ENCODE results near the gene DDIT3. TPM values are rescaled to one million over a fixed set of nuclear protein-coding genes. Genes with fewer than 3 reads are reported as not detected.
A peak's percentile ranks its signal among the peaks of the same experiment; 100 is the strongest.

DDIT3 gene
- 36.6 TPM for total RNA-seq (2013)
- polyA plus RNA-seq (100 to 1,000 TPM in 1 of 3 donors, 1 to 10 TPM in 2; 9.3 to 163 (median 9.4) TPM), polyA minus RNA-seq (19.4 and 43.6 TPM in 2 replicates), total RNA-seq (27.3 to 87.3 (median 48.9) reads per million in 11 experiments)

DNA sequence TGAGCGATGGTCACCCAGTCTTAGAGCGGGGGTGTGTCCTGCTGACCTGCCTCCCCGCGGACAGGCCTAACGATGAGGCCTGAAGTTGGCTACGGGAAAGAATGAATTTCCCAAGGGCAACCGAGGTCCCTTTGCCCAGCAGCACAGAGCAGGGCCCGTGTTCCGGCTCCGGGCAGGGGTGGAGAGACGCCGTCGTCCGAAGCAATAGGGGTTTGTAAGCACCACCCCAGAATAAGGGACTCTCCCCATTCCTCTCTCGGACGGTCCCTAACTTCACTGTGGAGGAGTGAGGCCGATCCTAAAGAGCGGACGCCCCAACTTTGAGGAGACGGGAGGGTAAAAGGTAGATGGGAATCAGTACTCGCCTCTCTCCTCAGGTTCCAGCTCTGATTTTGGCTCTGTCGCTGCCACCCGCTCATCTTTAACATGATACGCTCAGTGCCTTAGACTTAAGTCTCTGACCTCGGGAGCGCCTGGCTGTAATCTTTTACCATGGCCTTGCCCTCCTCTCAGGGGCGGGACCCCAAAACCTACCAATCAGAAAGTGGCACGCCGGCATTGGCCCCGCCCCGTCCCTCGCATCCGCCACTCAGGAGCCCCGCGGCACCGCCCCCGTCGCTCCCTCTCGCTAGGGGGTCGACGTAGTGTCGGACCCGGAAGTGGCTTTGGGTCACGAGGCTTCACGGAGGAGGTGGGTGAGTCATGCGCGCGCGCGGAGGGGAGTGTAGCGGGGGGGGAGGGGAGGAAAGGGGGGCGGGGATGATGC lies at the start of gene DDIT3:
Gene DDIT3, minus strand, starts transcription at position 462 of the 766 bp plus-strand sequence. CDS start 3,108 bp downstream, outside the sequence.
- Histone ChIP-seq H3K79me2 (ENCODE audit: insufficient read depth, low read length) (peaks cover 60% of the 10 kb centered on the region), H3K4me2 (replicated peaks; ENCODE audit: extremely low read depth, low read length, poor library complexity, severe bottlenecking) (peak within 1 kb of the TSS; percentile 98), H3K27me3 (ENCODE audit: control insufficient read depth in 2 of 2, insufficient read depth in 2 of 2, low read length in 2 of 2) (no peaks in the 10 kb centered on the region), H3K4me3 (replicated peaks in 1 of 3; ENCODE audit: low read depth in 2 of 3, low read length in 3 of 3) (peak within 1 kb of the TSS; percentile 70 to 98 (median 89)), H3K9ac (ENCODE audit: insufficient read depth, low read length, poor library complexity, severe bottlenecking) (peak within 1 kb of the TSS; percentile 97), H3K27ac (ENCODE audit: low read depth in 1 of 2, low read length in 2 of 2) (peak within 1 kb of the TSS; percentile 98 to 99), H3K9me3 (replicated peaks in 1 of 2; ENCODE audit: control insufficient read depth in 1 of 2, insufficient read depth in 1 of 2, low read length in 2 of 2) (no peaks in the 10 kb centered on the region), H2AFZ (ENCODE audit: insufficient read depth, low read depth, low read length, poor library complexity, severe bottlenecking) (no peak within 1 kb of the TSS), H3K4me1 (ENCODE audit: control insufficient read depth in 1 of 2, insufficient read depth in 2 of 2, low read length in 2 of 2) (peaks cover 52 to 58% of the 10 kb centered on the region in 2 donors), H3K36me3 (replicated peaks in 1 of 2; ENCODE audit: control insufficient read depth in 1 of 2, insufficient read depth in 2 of 2, low read length in 2 of 2) (peaks cover 42 to 43% of the 10 kb centered on the region in 2 donors), H4K20me1 (ENCODE audit: insufficient read depth, low read length) (peaks cover 69% of the 10 kb centered on the region)
- TF ChIP-seq, protein P1, sequence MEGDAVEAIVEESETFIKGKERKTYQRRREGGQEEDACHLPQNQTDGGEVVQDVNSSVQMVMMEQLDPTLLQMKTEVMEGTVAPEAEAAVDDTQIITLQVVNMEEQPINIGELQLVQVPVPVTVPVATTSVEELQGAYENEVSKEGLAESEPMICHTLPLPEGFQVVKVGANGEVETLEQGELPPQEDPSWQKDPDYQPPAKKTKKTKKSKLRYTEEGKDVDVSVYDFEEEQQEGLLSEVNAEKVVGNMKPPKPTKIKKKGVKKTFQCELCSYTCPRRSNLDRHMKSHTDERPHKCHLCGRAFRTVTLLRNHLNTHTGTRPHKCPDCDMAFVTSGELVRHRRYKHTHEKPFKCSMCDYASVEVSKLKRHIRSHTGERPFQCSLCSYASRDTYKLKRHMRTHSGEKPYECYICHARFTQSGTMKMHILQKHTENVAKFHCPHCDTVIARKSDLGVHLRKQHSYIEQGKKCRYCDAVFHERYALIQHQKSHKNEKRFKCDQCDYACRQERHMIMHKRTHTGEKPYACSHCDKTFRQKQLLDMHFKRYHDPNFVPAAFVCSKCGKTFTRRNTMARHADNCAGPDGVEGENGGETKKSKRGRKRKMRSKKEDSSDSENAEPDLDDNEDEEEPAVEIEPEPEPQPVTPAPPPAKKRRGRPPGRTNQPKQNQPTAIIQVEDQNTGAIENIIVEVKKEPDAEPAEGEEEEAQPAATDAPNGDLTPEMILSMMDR (IDR thresholded peaks at IDR 0.05), result no peak
- intact Hi-C loops (cut with micrococcal nuclease), result loop anchor here (5.0 kb wide), 3 partner anchors 33 to 417 kb away; partner anchors contain the start of genes ARHGAP9 (in 1 of the 2) and MARS1 (in 1 of the 2)
- Mint-ChIP-seq H3K27me3 (ENCODE audit: low read depth in 3 of 3) (peaks cover 0 to 1% (median 0%) of the 10 kb centered on the region in 3 donors), H3K27ac (peak within 1 kb of the TSS; percentile 99 to 100 (median 99)), H3K36me3 (peaks cover 50 to 51% of the 10 kb centered on the region in 2 donors), H3K9me3 (peaks cover 0 to 2% (median 0%) of the 10 kb centered on the region in 7 donors), H3K4me1 (peaks cover 51% of the 10 kb centered on the region), H3K4me3 (peak within 1 kb of the TSS; percentile 96 to 97)
- DNase-seq, result peak; percentile 99 to 100 (median 99)
- WGBS (ENCODE audit: insufficient coverage), result under 1% methylated on average over 15 of the region's 52 CpGs

DNA sequence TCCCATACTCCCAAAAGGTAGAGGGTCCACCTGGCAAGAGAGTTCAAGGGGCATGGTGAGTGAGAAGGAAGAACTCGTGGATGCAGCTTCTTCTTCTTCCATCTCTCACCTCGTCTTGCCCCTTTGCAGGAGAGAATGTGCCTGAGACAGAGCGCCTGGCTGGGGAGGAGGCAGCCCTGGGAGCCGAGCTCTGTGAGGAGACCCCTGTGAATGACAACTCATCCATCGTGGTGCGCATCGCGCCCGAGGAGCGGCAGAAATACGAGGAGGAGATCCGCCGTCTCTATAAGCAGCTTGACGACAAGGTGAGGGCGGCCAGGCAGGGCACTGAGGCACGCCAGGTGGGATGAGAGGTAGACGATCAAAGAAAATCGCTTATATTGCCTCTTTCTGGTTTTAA lies 49.5 kb upstream of the DDIT3 start:
- no peaks in the 10 kb centered on the region for H3K36me3 ChIP-seq (replicated peaks in 1 of 2; ENCODE audit: control insufficient read depth in 1 of 2, insufficient read depth in 2 of 2, low read length in 2 of 2)
- no peak overlapping the region for H2AFZ ChIP-seq (ENCODE audit: insufficient read depth, low read depth, low read length, poor library complexity, severe bottlenecking)
- H3K4me2 ChIP-seq (replicated peaks; ENCODE audit: extremely low read depth, low read length, poor library complexity, severe bottlenecking), result no peak overlapping the region
- H3K4me1 Mint-ChIP-seq, result no peaks in the 10 kb centered on the region
- intact Hi-C loops (cut with micrococcal nuclease), result no loop called here
- no peak overlapping the region for H3K27ac ChIP-seq (ENCODE audit: low read depth in 1 of 2, low read length in 2 of 2)
- no peaks in the 10 kb centered on the region for H3K36me3 Mint-ChIP-seq
- H3K9ac ChIP-seq (ENCODE audit: insufficient read depth, low read length, poor library complexity, severe bottlenecking), result no peak overlapping the region
- H3K4me1 ChIP-seq (ENCODE audit: control insufficient read depth in 1 of 2, insufficient read depth in 2 of 2, low read length in 2 of 2), result no peaks in the 10 kb centered on the region
- H3K27ac Mint-ChIP-seq, result no peak overlapping the region
- no peaks in the 10 kb centered on the region for H3K9me3 Mint-ChIP-seq
- H3K79me2 ChIP-seq (ENCODE audit: insufficient read depth, low read length), result no peaks in the 10 kb centered on the region
- H3K27me3 Mint-ChIP-seq (ENCODE audit: low read depth in 3 of 3), result peaks cover 6 to 8% (median 7%) of the 10 kb centered on the region in 3 donors
- no peak for DNase-seq
- H3K27me3 ChIP-seq (ENCODE audit: control insufficient read depth in 2 of 2, insufficient read depth in 2 of 2, low read length in 2 of 2), result no peaks in the 10 kb centered on the region
- TF ChIP-seq, protein P1 (IDR thresholded peaks at IDR 0.05), result no peak
- no peak overlapping the region for H3K4me3 ChIP-seq (replicated peaks in 1 of 3; ENCODE audit: low read depth in 2 of 3, low read length in 3 of 3)
- 97% methylated on average over 8 of the region's 18 CpGs for WGBS (ENCODE audit: insufficient coverage)
- no peaks in the 10 kb centered on the region for H3K9me3 ChIP-seq (replicated peaks in 1 of 2; ENCODE audit: control insufficient read depth in 1 of 2, insufficient read depth in 1 of 2, low read length in 2 of 2)
- no peak overlapping the region for H3K4me3 Mint-ChIP-seq
- no peaks in the 10 kb centered on the region for H4K20me1 ChIP-seq (ENCODE audit: insufficient read depth, low read length)
